Esophagus muscularis mucosa (tissue), 4 donors: ENCODE results near the gene NUP93. TPM values are rescaled to one million over a fixed set of nuclear protein-coding genes. Genes with fewer than 3 reads are reported as not detected.
A peak's percentile ranks its signal among the peaks of the same experiment; 100 is the strongest.

Experiments used
- DNase-seq: peaks from one replicate; pipeline ENCODE4 v3.0.0-alpha.2; 2017; ENCODE audit errors: extremely low spot score
- H3K27ac ChIP-seq, 4 donors: fragments of 200-600 bp; sonication (generic); replicated peaks in 1 of 4; 1 replicate in 3 of 4; 2 replicates in 1 of 4; pipeline ENCODE4 v1.5.1; 2016 to 2019; ENCODE audit warnings: mild to moderate bottlenecking in 1 of 4
- H3K27me3 ChIP-seq, 4 donors: fragments of 200-600 bp; sonication (generic); one replicate each; pipeline versions ENCODE4 v1.5.1 to v1.6.0; 2016 to 2019
- H3K36me3 ChIP-seq, 4 donors: fragments of 200-600 bp; sonication (generic); one replicate each; pipeline ENCODE4 v1.5.1; 2016 to 2019
- H3K4me1 ChIP-seq, 4 donors: fragments of 200-600 bp; sonication (generic); one replicate each; pipeline ENCODE4 v1.5.1; 2016 to 2019
- H3K4me3 ChIP-seq, 4 donors: fragments of 200-600 bp; sonication (generic); 1 replicate in 2 of 4; 2 replicates in 2 of 4; pipeline ENCODE4 v1.5.1; 2016 to 2019; ENCODE audit warnings: mild to moderate bottlenecking in 4 of 4, moderate library complexity in 1 of 4
- H3K9me3 ChIP-seq, 4 donors: fragments of 200-600 bp; sonication (generic); 1 replicate in 3 of 4; 2 replicates in 1 of 4; pipeline ENCODE4 v1.5.1; 2016 to 2019
- EP300 ChIP-seq: sonication (generic); formaldehyde crosslinking; IDR thresholded peaks from one replicate; pipeline ENCODE4 v1.6.1; 2017; ENCODE audit warnings: antibody characterized with exemption
- POLR2A ChIP-seq: fragments of 450-650 bp; IDR thresholded peaks from one replicate; pipeline ENCODE4 v1.6.1; 2017; ENCODE audit warnings: antibody characterized with exemption, moderate library complexity, mild to moderate bottlenecking, low read depth
- POLR2AphosphoS5 ChIP-seq, 2 donors: sonication (generic); formaldehyde crosslinking; IDR thresholded peaks; one replicate each; pipeline ENCODE4 v1.6.1; 2017; ENCODE audit warnings: antibody characterized with exemption in 2 of 2
- WGBS: methylation state at CpG from one replicate; pipeline ENCODE4 v1.1.5; 2018; 5-methylcytosine and 5-hydroxymethylcytosine counted together
- intact Hi-C: fragments of 100-400 bp; cut with DNase I; formaldehyde crosslinking; loops from one replicate; pipeline ENCODE4 v1.15.1; 2023
- total RNA-seq, 4 donors: library from RNA; depleted of rRNA; stranded (reverse); fragments of >200 nt; gene quantifications; one replicate each; pipeline versions ENCODE4 v1.1.0 to v1.2.1, GENCODE V29; 2016
- TF ChIP-seq, protein P1 (sequence below), 3 experiments: fragments of 200-600 bp in 2 of 3; fragments of 450-650 bp in 1 of 3; sonication (generic) in 2 of 3; IDR thresholded peaks; one replicate each; pipeline ENCODE4 v1.5.1; 2017 to 2019; ENCODE audit warnings: antibody characterized with exemption in 3 of 3, mild to moderate bottlenecking in 2 of 3, moderate library complexity in 1 of 3

Gene NUP93
- total RNA-seq, 4 donors from 2014 or later, result 34.0 to 47.5 (median 36.5) TPM

DNA sequence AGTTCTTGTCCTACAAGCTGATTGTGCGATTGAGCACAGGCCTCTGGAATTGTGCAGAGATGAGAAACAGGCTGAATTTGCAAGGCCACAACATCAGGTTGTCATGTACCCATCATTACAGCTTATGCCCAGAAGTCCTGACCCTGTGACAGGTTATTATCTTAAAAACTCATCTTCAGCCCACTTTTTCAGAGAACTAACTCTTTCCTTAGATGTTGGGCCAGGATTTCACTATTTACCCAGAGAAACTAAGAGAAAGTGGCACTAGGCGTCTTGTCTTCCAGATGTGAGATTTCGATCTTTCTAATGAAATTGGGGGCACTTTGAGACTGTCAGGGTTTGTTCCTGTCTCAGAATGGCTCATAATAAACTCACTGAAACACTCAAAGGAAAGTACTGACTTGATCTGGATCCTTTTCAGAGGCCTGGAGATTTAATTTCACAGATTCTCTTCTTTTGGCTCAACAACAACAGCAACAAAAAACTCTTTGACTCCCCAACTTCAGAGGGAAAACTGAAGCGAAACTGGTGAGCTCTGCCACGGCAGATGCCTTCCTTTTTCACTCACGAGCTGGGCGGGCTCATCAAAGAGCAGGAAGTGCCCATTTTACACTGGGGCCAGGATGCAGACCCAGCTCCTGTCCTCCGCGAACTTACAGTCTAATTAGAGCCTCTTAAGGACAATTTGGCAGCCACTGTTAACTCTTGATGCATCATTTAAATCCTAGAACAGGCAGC lies 117.4 kb downstream of the NUP93 start:
- Histone ChIP-seq H3K4me1 (peaks cover 0 to 19% (median 15%) of the 10 kb centered on the region in 4 donors), H3K4me3 (no peak overlapping the region), H3K36me3 (peaks cover 20 to 35% (median 25%) of the 10 kb centered on the region in 4 donors), H3K9me3 (no peaks in the 10 kb centered on the region), H3K27ac (peak overlapping the region in 2 of 4 donors; percentile 12 to 13), H3K27me3 (no peaks in the 10 kb centered on the region)
- WGBS, result 76% methylated on average over 9 of the region's 9 CpGs
- intact Hi-C loops, result no loop called here
- DNase-seq, result no peak
- TF ChIP-seq POLR2AphosphoS5 (IDR thresholded peaks at IDR 0.05) (no peak), EP300 (no peak), POLR2A (no peak)
- TF ChIP-seq, protein P1, sequence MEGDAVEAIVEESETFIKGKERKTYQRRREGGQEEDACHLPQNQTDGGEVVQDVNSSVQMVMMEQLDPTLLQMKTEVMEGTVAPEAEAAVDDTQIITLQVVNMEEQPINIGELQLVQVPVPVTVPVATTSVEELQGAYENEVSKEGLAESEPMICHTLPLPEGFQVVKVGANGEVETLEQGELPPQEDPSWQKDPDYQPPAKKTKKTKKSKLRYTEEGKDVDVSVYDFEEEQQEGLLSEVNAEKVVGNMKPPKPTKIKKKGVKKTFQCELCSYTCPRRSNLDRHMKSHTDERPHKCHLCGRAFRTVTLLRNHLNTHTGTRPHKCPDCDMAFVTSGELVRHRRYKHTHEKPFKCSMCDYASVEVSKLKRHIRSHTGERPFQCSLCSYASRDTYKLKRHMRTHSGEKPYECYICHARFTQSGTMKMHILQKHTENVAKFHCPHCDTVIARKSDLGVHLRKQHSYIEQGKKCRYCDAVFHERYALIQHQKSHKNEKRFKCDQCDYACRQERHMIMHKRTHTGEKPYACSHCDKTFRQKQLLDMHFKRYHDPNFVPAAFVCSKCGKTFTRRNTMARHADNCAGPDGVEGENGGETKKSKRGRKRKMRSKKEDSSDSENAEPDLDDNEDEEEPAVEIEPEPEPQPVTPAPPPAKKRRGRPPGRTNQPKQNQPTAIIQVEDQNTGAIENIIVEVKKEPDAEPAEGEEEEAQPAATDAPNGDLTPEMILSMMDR (IDR thresholded peaks at IDR 0.05), result no peak

DNA sequence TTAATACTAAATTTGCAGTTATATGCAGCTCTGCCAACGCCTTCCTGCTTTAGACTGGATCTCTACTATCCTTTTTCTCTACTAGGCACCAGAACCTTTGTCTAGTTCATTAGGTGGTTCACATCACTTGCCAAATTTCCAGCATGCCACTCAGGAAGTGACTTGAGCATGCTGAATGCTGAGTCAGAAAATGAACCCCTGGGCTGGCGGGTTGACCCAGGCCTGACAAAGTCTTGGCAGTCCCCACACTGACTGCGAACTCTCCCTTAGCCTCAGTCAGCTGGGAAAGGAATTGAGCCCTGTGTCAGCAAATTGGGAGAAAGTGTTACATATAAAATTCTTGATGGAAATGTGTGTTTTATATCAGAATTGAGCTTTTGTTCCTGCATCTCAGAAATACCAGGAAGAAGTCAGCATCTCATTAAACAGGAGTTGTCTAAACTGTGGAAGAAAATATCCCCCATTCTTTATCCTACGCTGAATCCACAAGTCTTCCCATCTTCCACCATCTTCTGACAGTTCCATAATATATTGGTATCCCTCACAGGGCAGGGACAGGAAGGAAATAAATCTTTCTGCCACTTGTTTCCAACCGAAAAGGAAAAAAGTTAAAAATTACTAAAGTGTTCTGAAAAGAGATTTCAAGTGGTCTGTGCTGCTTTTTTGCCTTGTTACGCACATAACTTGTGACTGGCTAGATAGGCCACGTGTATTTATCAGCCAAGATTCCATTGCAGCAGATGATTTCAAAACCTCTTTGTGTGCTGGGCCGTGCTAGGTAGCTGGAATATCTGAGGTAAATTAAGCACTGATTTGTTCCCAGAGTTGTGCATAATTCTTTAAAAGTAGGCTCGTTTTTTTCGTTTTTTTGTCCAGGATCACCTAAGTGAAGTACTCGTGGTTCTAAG lies 118.4 kb downstream of the NUP93 start:
- H3K27me3 ChIP-seq, result no peaks in the 10 kb centered on the region
- no peak for TF ChIP-seq EP300
- peak in 1 of 2 donors; percentile 11 for TF ChIP-seq POLR2AphosphoS5 (IDR thresholded peaks at IDR 0.05)
- H3K9me3 ChIP-seq, result no peaks in the 10 kb centered on the region
- peaks cover 0 to 19% (median 15%) of the 10 kb centered on the region in 4 donors for H3K4me1 ChIP-seq
- no peak overlapping the region for H3K4me3 ChIP-seq
- no peak overlapping the region for H3K27ac ChIP-seq
- DNase-seq, result no peak
- intact Hi-C loops, result no loop called here
- peaks cover 12 to 26% (median 16%) of the 10 kb centered on the region in 4 donors for H3K36me3 ChIP-seq
- WGBS, result 79% methylated on average over 11 of the region's 11 CpGs

DNA sequence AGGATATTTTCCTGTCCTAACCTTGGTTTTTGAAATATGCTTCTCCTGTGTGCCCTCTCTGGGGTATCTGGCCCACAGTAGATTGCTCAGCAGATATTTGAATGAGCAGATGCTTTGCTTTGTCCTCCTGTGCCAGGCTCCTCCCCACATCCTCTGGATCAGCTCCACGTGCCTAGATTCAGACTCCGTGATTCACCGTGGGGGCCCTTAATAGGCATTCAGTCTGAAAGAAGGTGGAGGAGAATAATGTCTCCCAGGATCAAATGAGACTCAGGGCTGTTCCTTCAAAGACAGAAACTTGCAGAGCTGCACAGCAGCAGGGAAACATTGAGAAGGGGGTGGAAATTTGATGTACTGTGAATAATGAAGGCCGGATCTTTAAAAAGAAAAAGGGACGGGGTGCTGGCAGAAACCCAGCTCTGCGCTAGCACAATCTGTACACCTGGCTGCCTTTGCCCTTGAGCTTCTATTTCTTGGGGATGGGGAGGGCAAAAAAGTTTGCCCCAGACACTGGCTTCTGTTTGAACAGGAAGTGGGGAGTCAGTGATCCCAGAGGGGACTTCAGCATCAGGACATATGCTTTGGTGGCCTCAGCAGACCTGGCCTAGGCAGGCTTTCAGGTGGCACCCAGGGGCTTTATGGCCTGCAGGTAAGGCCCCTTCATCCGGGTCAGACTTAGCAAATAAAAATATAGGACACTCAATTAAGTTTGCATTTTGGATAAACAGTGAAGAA lies 119.2 kb downstream of the NUP93 start:
- TF ChIP-seq, protein P1 (IDR thresholded peaks at IDR 0.05), result no peak
- TF ChIP-seq POLR2A, result no peak
- Histone ChIP-seq H3K4me3 (no peak overlapping the region), H3K9me3 (no peaks in the 10 kb centered on the region), H3K27ac (no peak overlapping the region), H3K27me3 (no peaks in the 10 kb centered on the region), H3K36me3 (peaks cover 4 to 17% (median 10%) of the 10 kb centered on the region in 4 donors), H3K4me1 (peaks cover 0 to 19% (median 15%) of the 10 kb centered on the region in 4 donors)
- intact Hi-C loops, result no loop called here
- no peak for DNase-seq
- WGBS, result 53% methylated on average over 7 of the region's 7 CpGs

DNA sequence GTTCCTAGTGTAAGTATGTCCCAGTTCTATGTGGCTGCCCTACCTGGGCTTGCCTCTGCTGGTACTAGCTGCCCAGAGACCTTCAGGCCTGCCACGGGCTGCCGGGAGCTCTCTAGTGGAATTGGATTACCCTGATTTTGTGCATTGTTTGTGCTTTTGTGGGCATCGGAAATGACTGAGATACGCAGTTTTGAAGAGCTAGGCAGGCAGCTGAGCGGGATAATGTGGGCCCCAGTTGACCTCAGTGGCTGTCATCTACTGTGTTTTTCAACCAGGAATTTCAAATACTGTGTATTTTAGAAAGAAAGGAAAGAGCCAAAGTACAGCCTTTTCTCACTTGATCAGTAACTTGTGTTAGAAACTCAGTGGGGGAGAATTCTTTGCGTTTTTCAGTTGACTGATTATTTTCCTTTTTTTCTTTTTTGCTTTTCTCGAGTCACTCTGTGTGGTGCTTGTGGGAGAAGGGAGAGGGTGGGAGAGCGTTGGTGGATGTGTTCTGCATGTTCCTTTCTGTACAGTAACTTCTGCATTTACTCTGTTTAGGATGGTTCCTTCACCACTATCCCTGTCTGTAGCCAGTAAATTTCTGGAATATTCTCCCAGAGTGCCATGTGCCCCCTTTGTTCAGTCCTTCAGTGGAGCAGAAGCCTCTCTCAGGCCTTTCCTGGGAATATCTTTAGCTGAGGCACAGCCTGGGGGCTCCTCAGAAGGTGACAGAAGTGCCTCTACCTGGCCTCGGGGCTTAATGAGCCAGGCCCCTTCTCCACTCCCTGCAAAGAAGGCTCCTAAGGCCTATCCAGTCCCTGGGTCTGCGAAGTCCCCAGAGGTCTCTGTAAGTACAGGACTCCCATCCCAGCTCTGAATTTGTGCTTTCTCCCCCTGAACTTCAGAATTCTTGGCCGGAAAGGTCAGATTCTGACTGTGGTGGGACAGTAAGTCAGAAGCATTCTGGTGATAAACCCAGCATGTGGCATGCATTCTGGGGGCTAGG lies 120.1 kb downstream of the NUP93 start:
- no peak for DNase-seq
- Histone ChIP-seq H3K27me3 (no peaks in the 10 kb centered on the region), H3K4me1 (peaks cover 0 to 19% (median 15%) of the 10 kb centered on the region in 4 donors), H3K4me3 (no peak overlapping the region), H3K36me3 (peaks cover 0 to 9% (median 5%) of the 10 kb centered on the region in 4 donors), H3K27ac (no peak overlapping the region), H3K9me3 (no peaks in the 10 kb centered on the region)
- intact Hi-C loops, result no loop called here
- 90% methylated on average over 11 of the region's 11 CpGs for WGBS
- TF ChIP-seq, protein P1 (IDR thresholded peaks at IDR 0.05), result no peak
- TF ChIP-seq POLR2A (no peak), POLR2AphosphoS5 (IDR thresholded peaks at IDR 0.05) (no peak), EP300 (no peak)
